Fibroblast of lung (primary cell): ENCODE results near the gene FAM187B. TPM values are rescaled to one million over a fixed set of nuclear protein-coding genes. Genes with fewer than 3 reads are reported as not detected.

Experiments
- DNase-seq, 2 donors: peaks; one replicate each; pipeline versions ENCODE4 v3.0.0 to v3.0.0-alpha.2; 2010; ENCODE audit warnings: low read depth in 2 of 2
- H2AFZ ChIP-seq: 2 replicates; pipeline ENCODE4 v1.5.1; 2012; ENCODE audit warnings: low read length, control low read depth, inconsistent platforms
- H3K27ac ChIP-seq: 2 replicates; pipeline ENCODE4 v1.5.1; 2011; ENCODE audit warnings: low read length, control low read depth; ENCODE audit not compliant: insufficient read depth
- H3K27me3 ChIP-seq: 2 replicates; pipeline ENCODE4 v1.5.1; 2011; ENCODE audit warnings: mild to moderate bottlenecking, low read length; ENCODE audit not compliant: control insufficient read depth, insufficient read depth
- H3K36me3 ChIP-seq: 2 replicates; pipeline ENCODE4 v1.5.1; 2011; ENCODE audit warnings: low read length; ENCODE audit not compliant: control insufficient read depth, insufficient read depth
- H3K4me1 ChIP-seq: 2 replicates; pipeline ENCODE4 v1.5.1; 2011; ENCODE audit warnings: low read length; ENCODE audit not compliant: control insufficient read depth, insufficient read depth; ENCODE audit errors: extremely low read depth
- H3K4me2 ChIP-seq: 2 replicates; pipeline ENCODE4 v1.5.1; 2011; ENCODE audit warnings: low read length, control low read depth; ENCODE audit not compliant: insufficient read depth; ENCODE audit errors: extremely low read depth
- H3K4me3 ChIP-seq, 4 experiments: fragments of 200-600 bp in 1 of 4; sonication (generic) in 1 of 4; replicated peaks in 1 of 4; 2 replicates each; pipeline ENCODE4 v1.5.1; 2011 to 2016; ENCODE audit warnings: low read length in 4 of 4, low read depth in 3 of 4, mild to moderate bottlenecking in 3 of 4, control low read depth in 2 of 4, inconsistent platforms in 1 of 4, mixed read lengths in 1 of 4; ENCODE audit not compliant: insufficient read depth in 1 of 4; ENCODE audit errors: control extremely low read depth in 1 of 4
- H3K79me2 ChIP-seq: 2 replicates; pipeline ENCODE4 v1.5.1; 2012; ENCODE audit warnings: mild to moderate bottlenecking, low read length, inconsistent platforms; ENCODE audit not compliant: control insufficient read depth, insufficient read depth
- H3K9ac ChIP-seq: 2 replicates; pipeline ENCODE4 v1.5.1; 2011; ENCODE audit warnings: mild to moderate bottlenecking, low read length, control low read depth; ENCODE audit not compliant: insufficient read depth
- H3K9me3 ChIP-seq: 2 replicates; pipeline ENCODE4 v1.5.1; 2012; ENCODE audit warnings: low read depth, low read length; ENCODE audit not compliant: control insufficient read depth, insufficient read depth
- H4K20me1 ChIP-seq: 2 replicates; pipeline ENCODE4 v1.5.1; 2011; ENCODE audit warnings: low read length; ENCODE audit not compliant: control insufficient read depth, insufficient read depth; ENCODE audit errors: extremely low read depth
- CTCF ChIP-seq, 2 donors: IDR thresholded peaks in 1 of 2; conservative IDR thresholded peaks in 1 of 2; 1 replicate in 1 of 2; 2 replicates in 1 of 2; pipeline ENCODE4 v1.5.1; 2011 to 2012; ENCODE audit warnings: low read length in 2 of 2, control low read depth in 1 of 2, inconsistent platforms in 1 of 2, low read depth in 1 of 2, mild to moderate bottlenecking in 1 of 2
- EZH2 ChIP-seq: IDR thresholded peaks from 2 replicates; pipeline ENCODE4 v1.5.1; 2012; ENCODE audit warnings: low read length, control low read depth, mild to moderate bottlenecking; ENCODE audit errors: missing control alignments
- polyA minus RNA-seq: library from RNA; depleted of rRNA, polyadenylated mRNA; stranded (reverse); fragments of >200 nt; gene quantifications from 2 replicates; pipeline ENCODE4 v1.2.3, GENCODE V29; 2011; ENCODE audit warnings: low replicate concordance
- polyA plus RNA-seq, 2 donors: library from polyadenylated mRNA; depleted of rRNA in 1 of 2; stranded (reverse) in 1 of 2; unstranded in 1 of 2; fragments of >200 nt; gene quantifications; 2 replicates each; pipeline ENCODE4 v1.2.1, GENCODE V29; 2011 to 2012; ENCODE audit warnings: missing spikeins in 1 of 2
- total RNA-seq: library from RNA; depleted of rRNA; stranded (reverse); fragments of >200 nt; gene quantifications from 2 replicates; pipeline ENCODE4 v1.2.1, GENCODE V29; 2014

FAM187B gene
- total RNA-seq (not detected in 2 replicates), polyA plus RNA-seq (not detected in 2 replicates), polyA minus RNA-seq (not detected in 2 replicates)
- polyA plus RNA-seq (2012), result not detected in 2 replicates

GRCh38 chr19:35228177-35228930 lies at the start of gene FAM187B:
Gene FAM187B (minus strand): TSS chr19:35228739. CDS start chr19:35228680, 59 bp downstream.
- TF ChIP-seq EZH2 (no peak), CTCF (conservative IDR thresholded peaks at IDR 0.05 in 1 of 2, IDR thresholded peaks at IDR 0.05 in 1 of 2; ENCODE audit: low read depth in 1 of 2, low read length in 2 of 2) (no peak)
- Histone ChIP-seq H3K9ac (no peak within 1 kb of the TSS), H3K27ac (no peak within 1 kb of the TSS), H3K9me3 (no peaks in the 10 kb centered on the region), H3K79me2 (no peaks in the 10 kb centered on the region), H2AFZ (no peak within 1 kb of the TSS), H3K4me2 (no peak within 1 kb of the TSS), H4K20me1 (no peaks in the 10 kb centered on the region), H3K4me1 (no peaks in the 10 kb centered on the region), H3K27me3 (peaks cover 5% of the 10 kb centered on the region), H3K4me3 (no peak within 1 kb of the TSS), H3K36me3 (no peaks in the 10 kb centered on the region)
- no peak for DNase-seq

GRCh38 chr19:35276706-35277281 lies 48.3 kb upstream of the FAM187B start:
- no peak overlapping the region for H3K27ac ChIP-seq
- no peak overlapping the region for H3K9ac ChIP-seq
- H3K79me2 ChIP-seq, result no peaks in the 10 kb centered on the region
- no peak overlapping the region for H2AFZ ChIP-seq
- no peaks in the 10 kb centered on the region for H3K4me1 ChIP-seq
- H4K20me1 ChIP-seq, result no peaks in the 10 kb centered on the region
- DNase-seq, result no peak
- no peak overlapping the region for H3K4me3 ChIP-seq
- H3K4me2 ChIP-seq, result no peak overlapping the region
- peaks cover 11% of the 10 kb centered on the region for H3K36me3 ChIP-seq
- H3K27me3 ChIP-seq, result no peaks in the 10 kb centered on the region
- no peaks in the 10 kb centered on the region for H3K9me3 ChIP-seq
- TF ChIP-seq CTCF (conservative IDR thresholded peaks at IDR 0.05 in 1 of 2, IDR thresholded peaks at IDR 0.05 in 1 of 2; ENCODE audit: low read depth in 1 of 2, low read length in 2 of 2) (no peak), EZH2 (no peak)

GRCh38 chr19:35274323-35274722 lies 45.8 kb upstream of the FAM187B start:
- Histone ChIP-seq H3K9ac (no peak overlapping the region), H3K9me3 (no peaks in the 10 kb centered on the region), H3K4me2 (no peak overlapping the region), H2AFZ (no peak overlapping the region), H3K36me3 (peaks cover 20% of the 10 kb centered on the region), H3K27me3 (no peaks in the 10 kb centered on the region), H3K4me3 (no peak overlapping the region), H4K20me1 (no peaks in the 10 kb centered on the region), H3K27ac (no peak overlapping the region), H3K79me2 (no peaks in the 10 kb centered on the region), H3K4me1 (no peaks in the 10 kb centered on the region)
- DNase-seq, result no peak
- no peak for TF ChIP-seq EZH2
- no peak for TF ChIP-seq CTCF (conservative IDR thresholded peaks at IDR 0.05 in 1 of 2, IDR thresholded peaks at IDR 0.05 in 1 of 2; ENCODE audit: low read depth in 1 of 2, low read length in 2 of 2)
